ENCODE data around the gene ITPR1. TPM values are rescaled to one million over a fixed set of nuclear protein-coding genes. Genes with fewer than 3 reads are reported as not detected.

ITPR1 gene
- total and polyA plus RNA-seq, 2 of the 4 experiments (the other 2 are of a cell fraction): 1.8 to 5.7 TPM

- no peak overlapping the region for H3K23ac ChIP-seq (ENCODE audit: low read depth, low read length)
- ChIA-PET POLR2A (ENCODE audit: unreplicated experiment) (no interaction called here), CTCF (interaction anchor here (0.6 to 0.7 kb wide), 2 partner anchors 30 to 44 kb away, joined by 3 to 5 read pairs; no protein-coding TSS in a partner anchor)
- no peaks in the 10 kb centered on the region for H3K9me3 ChIP-seq (ENCODE audit: control insufficient read depth, insufficient read depth, low read length)
- no peak overlapping the region for H2BK15ac ChIP-seq (ENCODE audit: low read depth, low read length)
- H3K4ac ChIP-seq (ENCODE audit: low read depth, low read length): no peak overlapping the region
- TF ChIP-seq BHLHE40 (IDR thresholded peaks at IDR 0.05; ENCODE audit: low read depth, low read length): no peak
- no peak for TF ChIP-seq CHD1 (IDR thresholded peaks at IDR 0.05; ENCODE audit: low read depth, low read length)
- TF ChIP-seq MXI1 (IDR thresholded peaks at IDR 0.05; ENCODE audit: borderline replicate concordance, low read depth, low read length): no peak
- TF ChIP-seq CTCF (conservative IDR thresholded peaks at IDR 0.05; ENCODE audit: low read depth, low read length): no peak
- TF ChIP-seq USF2 (IDR thresholded peaks at IDR 0.05; ENCODE audit: low read depth, low read length): no peak
- H3K4me3 ChIP-seq (ENCODE audit: insufficient read depth, low read depth, low read length): no peak overlapping the region
- no peaks in the 10 kb centered on the region for H4K20me1 ChIP-seq (ENCODE audit: insufficient read depth, low read length)
- no peak overlapping the region for H2BK120ac ChIP-seq (ENCODE audit: low read depth, low read length)
- H2AK9ac ChIP-seq (replicated peaks; ENCODE audit: low read depth, low read length, poor library complexity): no peak overlapping the region
- no peaks in the 10 kb centered on the region for H3K36me3 ChIP-seq (ENCODE audit: control insufficient read depth, insufficient read depth, low read length)
- H3K56ac ChIP-seq (ENCODE audit: extremely low read depth, insufficient read depth, low read length): no peak overlapping the region
- H4K8ac ChIP-seq (ENCODE audit: low read depth in 2 of 2, low read length in 2 of 2): no peak overlapping the region
- in situ Hi-C loops (cut with MboI; ENCODE audit: low sequenced_read_pairs): no loop called here
- no peak overlapping the region for H4K91ac ChIP-seq (ENCODE audit: insufficient read depth, low read depth, low read length)
- peaks cover 15% of the 10 kb centered on the region for H3K4me1 ChIP-seq (ENCODE audit: control insufficient read depth, insufficient read depth, low read length)
- DNase-seq (no peak), ATAC-seq (ENCODE audit: low read depth) (no peak)
- no peak overlapping the region for H3K27ac ChIP-seq (ENCODE audit: insufficient read depth, low read length)
- no TSS peak for BruUV-seq (replicated peaks)
- no peak overlapping the region for H3K9ac ChIP-seq (ENCODE audit: low read depth, low read length)
- no peak overlapping the region for H3K14ac ChIP-seq (replicated peaks; ENCODE audit: low read depth, low read length)
- no peaks in the 10 kb centered on the region for H3K9me1 ChIP-seq (ENCODE audit: insufficient read depth, low read length)
- no peak overlapping the region for H2BK5ac ChIP-seq (ENCODE audit: low read depth, low read length, poor library complexity, severe bottlenecking)
- H2BK20ac ChIP-seq (ENCODE audit: low read depth, low read length): no peak overlapping the region
- dilution Hi-C loops (cut with HindIII; ENCODE audit: low sequenced_read_pairs, unreplicated experiment): no loop called here
- no peak overlapping the region for H3K4me2 ChIP-seq (ENCODE audit: low read depth, low read length)
- no peak overlapping the region for H4K5ac ChIP-seq (ENCODE audit: low read depth, low read length)
- WGBS, 2 experiments (ENCODE audit: extremely low coverage in 2 of 2, insufficient read length in 1 of 2): no CpG with 5 or more reads among the region's 4 CpGs
- no peaks in the 10 kb centered on the region for H3K27me3 ChIP-seq (ENCODE audit: control insufficient read depth, insufficient read depth, low read length)
- no peak overlapping the region for H2AFZ ChIP-seq (replicated peaks; ENCODE audit: low read length, poor library complexity)
- H3K79me1 ChIP-seq (ENCODE audit: low read depth in 1 of 2, low read length in 2 of 2): no peaks in the 10 kb centered on the region
- intact Hi-C loops (cut with micrococcal nuclease): loop anchor here (5.0 kb wide), 1 partner anchor 46 kb away; no protein-coding TSS in a partner anchor
- no peak overlapping the region for H2AK5ac ChIP-seq (ENCODE audit: low read depth, low read length)
- no peak overlapping the region for H3K18ac ChIP-seq (ENCODE audit: low read depth, low read length)
Measured at GRCh38 chr3:4586381-4586780, 93.2 kb downstream of the ITPR1 start.
